GM12872 (cell line): Measurements from ENCODE around the gene CADM4.

Source experiments
- TF ChIP-seq, protein P1 (sequence below): IDR thresholded peaks from 3 replicates; pipeline ENCODE4 v1.5.1; 2011; ENCODE audit warnings: low read depth, mild to moderate bottlenecking, low read length, moderate library complexity; ENCODE audit not compliant: insufficient read depth

The CADM4 gene

GRCh38 chr19:43594081-43594697 is 45.5 kb downstream of the CADM4 start:
- TF ChIP-seq, protein P1, sequence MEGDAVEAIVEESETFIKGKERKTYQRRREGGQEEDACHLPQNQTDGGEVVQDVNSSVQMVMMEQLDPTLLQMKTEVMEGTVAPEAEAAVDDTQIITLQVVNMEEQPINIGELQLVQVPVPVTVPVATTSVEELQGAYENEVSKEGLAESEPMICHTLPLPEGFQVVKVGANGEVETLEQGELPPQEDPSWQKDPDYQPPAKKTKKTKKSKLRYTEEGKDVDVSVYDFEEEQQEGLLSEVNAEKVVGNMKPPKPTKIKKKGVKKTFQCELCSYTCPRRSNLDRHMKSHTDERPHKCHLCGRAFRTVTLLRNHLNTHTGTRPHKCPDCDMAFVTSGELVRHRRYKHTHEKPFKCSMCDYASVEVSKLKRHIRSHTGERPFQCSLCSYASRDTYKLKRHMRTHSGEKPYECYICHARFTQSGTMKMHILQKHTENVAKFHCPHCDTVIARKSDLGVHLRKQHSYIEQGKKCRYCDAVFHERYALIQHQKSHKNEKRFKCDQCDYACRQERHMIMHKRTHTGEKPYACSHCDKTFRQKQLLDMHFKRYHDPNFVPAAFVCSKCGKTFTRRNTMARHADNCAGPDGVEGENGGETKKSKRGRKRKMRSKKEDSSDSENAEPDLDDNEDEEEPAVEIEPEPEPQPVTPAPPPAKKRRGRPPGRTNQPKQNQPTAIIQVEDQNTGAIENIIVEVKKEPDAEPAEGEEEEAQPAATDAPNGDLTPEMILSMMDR = no peak

GRCh38 chr19:43592800-43593350 is 46.8 kb downstream of the CADM4 start:
- TF ChIP-seq, protein P1 = no peak

DNA sequence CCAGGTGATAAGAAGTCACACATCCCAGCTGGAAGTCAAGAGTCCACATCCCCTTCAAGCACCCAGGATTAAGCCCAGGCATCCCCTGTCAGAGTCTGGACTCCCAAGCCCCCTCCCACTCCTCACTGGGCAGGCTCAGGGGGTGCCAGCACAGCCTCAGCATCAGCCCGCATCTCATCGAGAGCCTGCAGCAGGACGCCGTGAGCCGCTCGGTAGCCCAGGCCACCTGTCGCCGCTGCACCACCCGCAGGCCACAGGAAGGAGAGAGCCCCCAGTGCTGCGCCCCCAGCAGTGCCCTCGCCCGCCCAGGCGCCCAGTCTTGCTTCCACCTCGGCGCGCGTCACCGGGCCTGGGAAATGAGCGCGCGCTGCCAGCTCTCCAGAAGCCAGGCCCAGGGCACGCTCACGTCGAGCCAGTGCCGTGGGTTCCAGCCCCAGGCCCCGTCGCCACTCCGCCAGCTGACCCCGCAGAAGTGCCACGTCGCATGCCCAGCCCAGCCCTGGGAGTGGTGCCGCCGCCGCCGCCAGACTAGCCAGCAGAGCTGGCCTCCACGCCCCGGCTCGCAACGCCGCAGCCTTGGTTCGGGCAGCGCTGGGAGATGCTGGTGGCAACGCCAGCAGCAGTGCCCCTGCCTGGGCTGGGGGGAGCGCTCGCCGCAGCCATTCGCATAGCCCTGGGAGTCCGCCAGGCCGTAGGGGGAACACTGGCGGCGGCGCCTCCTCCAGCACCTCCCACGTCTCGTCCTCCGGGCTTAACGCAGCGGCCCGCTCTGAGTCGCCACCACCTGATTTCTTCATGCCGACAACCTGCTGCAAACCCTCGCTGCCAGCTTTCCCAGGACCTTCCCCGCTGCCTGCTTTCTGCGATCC is 47.5 kb downstream of the CADM4 start:
- TF ChIP-seq, protein P1 = no peak

DNA sequence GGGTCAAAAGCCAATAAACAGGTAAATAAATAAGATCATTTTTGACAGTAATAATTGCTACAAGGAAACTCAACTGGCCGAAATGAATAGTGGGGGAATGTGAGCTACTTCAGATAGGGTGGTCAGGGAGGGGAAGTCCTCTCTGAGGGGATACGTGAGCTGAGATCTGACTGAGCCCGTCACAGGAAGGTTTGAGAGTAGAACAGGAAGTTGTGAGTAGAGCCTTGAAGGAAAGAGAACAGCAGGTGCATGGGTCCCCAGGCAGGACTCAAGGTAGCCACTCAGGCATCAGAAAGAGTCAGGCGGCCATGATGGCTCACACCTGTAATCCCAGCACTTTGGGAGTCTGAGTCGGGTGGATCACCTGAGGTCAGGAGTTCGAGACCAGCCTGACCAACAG is 50.0 kb downstream of the CADM4 start:
- TF ChIP-seq, protein P1 = no peak

- TF ChIP-seq, protein P1 = no peak
Measured at GRCh38 chr19:43589277-43589676, 50.4 kb downstream of the CADM4 start.

GRCh38 chr19:43586346-43586745 is 53.3 kb downstream of the CADM4 start:
- TF ChIP-seq, protein P1 = no peak

DNA sequence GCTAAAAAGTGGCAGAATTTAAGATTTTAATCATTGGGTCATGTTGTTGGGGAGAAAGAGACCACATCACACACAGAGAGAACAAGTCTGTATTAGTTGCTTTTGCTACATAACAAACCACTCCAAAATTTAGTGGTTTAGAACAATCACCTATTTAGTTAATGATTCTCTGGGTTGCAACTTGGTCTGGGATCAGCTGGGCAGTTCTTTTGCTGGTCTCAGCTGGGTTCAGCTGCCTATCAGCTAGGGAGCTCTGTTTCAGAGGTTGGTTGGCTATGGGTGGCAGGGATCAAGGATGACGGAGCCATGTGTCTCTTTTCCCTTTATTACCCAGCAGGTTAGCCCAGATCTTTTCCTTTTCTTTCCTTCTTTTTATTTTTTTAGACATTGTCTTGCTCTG is 55.2 kb downstream of the CADM4 start:
- TF ChIP-seq, protein P1 = no peak
